Neural progenitor cell (in vitro differentiated cells): Measurements from ENCODE around the gene CYCS.

ENCODE experiments used
- EZH2 ChIP-seq: fragments of 200-600 bp; sonication (generic); IDR thresholded peaks from 2 replicates; pipeline ENCODE4 v1.6.1; 2017; ENCODE audit warnings: antibody characterized with exemption, mild to moderate bottlenecking, moderate library complexity
- EZH2phosphoT487 ChIP-seq: fragments of 200-600 bp; sonication (generic); IDR thresholded peaks from 2 replicates; pipeline ENCODE4 v1.6.1; 2017; ENCODE audit warnings: antibody characterized with exemption
- TF ChIP-seq, protein P1 (sequence below): fragments of 200-600 bp; sonication (generic); IDR thresholded peaks from 2 replicates; pipeline ENCODE4 v1.5.1; 2017; ENCODE audit warnings: antibody characterized with exemption, mild to moderate bottlenecking

DNA sequence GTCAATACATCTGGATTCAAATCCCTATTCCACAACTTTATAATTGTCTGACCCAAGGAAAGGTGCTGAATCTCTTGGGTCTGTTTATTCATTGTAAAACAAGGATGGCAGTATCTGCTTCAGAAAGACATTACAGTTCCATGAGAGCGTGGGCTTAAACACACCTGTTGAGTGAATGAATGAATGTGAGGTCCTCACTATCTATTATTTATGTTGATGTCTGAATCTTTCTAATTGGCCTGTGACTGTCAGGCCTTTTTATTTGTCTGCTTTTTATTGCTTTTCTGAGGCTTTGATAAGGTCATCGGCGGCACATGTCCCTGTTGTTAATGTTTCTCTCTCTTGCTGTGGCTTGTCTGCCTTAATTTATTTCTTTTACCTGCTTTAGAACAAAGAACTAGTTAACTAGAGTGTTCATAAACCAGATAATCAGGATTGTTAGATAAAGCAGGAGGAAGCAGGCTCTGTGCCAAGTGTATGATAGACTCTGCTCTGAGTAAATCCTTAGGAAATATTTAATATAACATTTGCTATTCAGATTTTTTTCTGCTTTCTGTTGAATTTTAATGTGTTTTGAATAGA lies 42.3 kb upstream of the CYCS start:
- TF ChIP-seq, protein P1, sequence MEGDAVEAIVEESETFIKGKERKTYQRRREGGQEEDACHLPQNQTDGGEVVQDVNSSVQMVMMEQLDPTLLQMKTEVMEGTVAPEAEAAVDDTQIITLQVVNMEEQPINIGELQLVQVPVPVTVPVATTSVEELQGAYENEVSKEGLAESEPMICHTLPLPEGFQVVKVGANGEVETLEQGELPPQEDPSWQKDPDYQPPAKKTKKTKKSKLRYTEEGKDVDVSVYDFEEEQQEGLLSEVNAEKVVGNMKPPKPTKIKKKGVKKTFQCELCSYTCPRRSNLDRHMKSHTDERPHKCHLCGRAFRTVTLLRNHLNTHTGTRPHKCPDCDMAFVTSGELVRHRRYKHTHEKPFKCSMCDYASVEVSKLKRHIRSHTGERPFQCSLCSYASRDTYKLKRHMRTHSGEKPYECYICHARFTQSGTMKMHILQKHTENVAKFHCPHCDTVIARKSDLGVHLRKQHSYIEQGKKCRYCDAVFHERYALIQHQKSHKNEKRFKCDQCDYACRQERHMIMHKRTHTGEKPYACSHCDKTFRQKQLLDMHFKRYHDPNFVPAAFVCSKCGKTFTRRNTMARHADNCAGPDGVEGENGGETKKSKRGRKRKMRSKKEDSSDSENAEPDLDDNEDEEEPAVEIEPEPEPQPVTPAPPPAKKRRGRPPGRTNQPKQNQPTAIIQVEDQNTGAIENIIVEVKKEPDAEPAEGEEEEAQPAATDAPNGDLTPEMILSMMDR = no peak
- TF ChIP-seq EZH2phosphoT487 (no peak), EZH2 (no peak)
